Calu3 (cell line): ENCODE measurements around the gene OMP. TPM values are rescaled to one million over a fixed set of nuclear protein-coding genes. Genes with fewer than 3 reads are reported as not detected.
A peak's percentile ranks its signal among the peaks of the same experiment; 100 is the strongest.

ENCODE experiments used
- BruUV-seq: library from RNA; stranded (reverse); fragments of 400-500 nt; replicated peaks from 2 replicates; lab custom pipeline; 2021; lab: Mats Ljungman, UMichigan
- CTCF ChIA-PET: fragments of 300-600 bp; sonication (Branson Sonifier 250); formaldehyde crosslinking; loops from one replicate; lab custom pipeline; 2022; ENCODE audit warnings: antibody characterized with exemption; lab: Charles Lee
- DNase-seq: peaks from one replicate; pipeline ENCODE4 v3.0.0; 2022
- H3K27ac Mint-ChIP-seq: one replicate; pipeline ENCODE4 v1.8.0; 2022; ENCODE audit warnings: mixed read lengths; ENCODE audit not compliant: unreplicated experiment
- H3K27me3 Mint-ChIP-seq: one replicate; pipeline ENCODE4 v1.8.0; 2022; ENCODE audit warnings: mixed read lengths; ENCODE audit not compliant: unreplicated experiment
- H3K36me3 Mint-ChIP-seq: one replicate; pipeline ENCODE4 v1.8.0; 2022; ENCODE audit warnings: mild to moderate bottlenecking, moderate library complexity, mixed read lengths; ENCODE audit not compliant: insufficient read depth, unreplicated experiment
- H3K4me1 Mint-ChIP-seq: one replicate; pipeline ENCODE4 v1.8.0; 2022; ENCODE audit warnings: mild to moderate bottlenecking, low read depth, mixed read lengths; ENCODE audit not compliant: unreplicated experiment
- H3K4me3 Mint-ChIP-seq: one replicate; pipeline ENCODE4 v1.8.0; 2022; ENCODE audit warnings: mild to moderate bottlenecking, low read depth, moderate library complexity, mixed read lengths; ENCODE audit not compliant: unreplicated experiment
- H3K9me3 Mint-ChIP-seq: one replicate; pipeline ENCODE4 v1.8.0; 2022; ENCODE audit warnings: low read depth, mixed read lengths; ENCODE audit not compliant: unreplicated experiment
- intact Hi-C: fragments of 100-400 bp; cut with micrococcal nuclease; formaldehyde crosslinking; loops from one replicate; pipeline ENCODE4 v1.10.0; 2022; ENCODE audit not compliant: unreplicated experiment
- total RNA-seq: library from RNA; stranded (reverse); gene quantifications from 2 replicates; pipeline ENCODE4 v1.2.3, GENCODE V29; 2022
- TF ChIP-seq, protein P1 (sequence below): fragments of 200-600 bp; IDR thresholded peaks from one replicate; pipeline ENCODE4 v1.8.0; 2022; ENCODE audit warnings: antibody characterized with exemption; ENCODE audit not compliant: unreplicated experiment

OMP gene
- total RNA-seq, 1 experiment from 2014 or later: 1.1 TPM

DNA sequence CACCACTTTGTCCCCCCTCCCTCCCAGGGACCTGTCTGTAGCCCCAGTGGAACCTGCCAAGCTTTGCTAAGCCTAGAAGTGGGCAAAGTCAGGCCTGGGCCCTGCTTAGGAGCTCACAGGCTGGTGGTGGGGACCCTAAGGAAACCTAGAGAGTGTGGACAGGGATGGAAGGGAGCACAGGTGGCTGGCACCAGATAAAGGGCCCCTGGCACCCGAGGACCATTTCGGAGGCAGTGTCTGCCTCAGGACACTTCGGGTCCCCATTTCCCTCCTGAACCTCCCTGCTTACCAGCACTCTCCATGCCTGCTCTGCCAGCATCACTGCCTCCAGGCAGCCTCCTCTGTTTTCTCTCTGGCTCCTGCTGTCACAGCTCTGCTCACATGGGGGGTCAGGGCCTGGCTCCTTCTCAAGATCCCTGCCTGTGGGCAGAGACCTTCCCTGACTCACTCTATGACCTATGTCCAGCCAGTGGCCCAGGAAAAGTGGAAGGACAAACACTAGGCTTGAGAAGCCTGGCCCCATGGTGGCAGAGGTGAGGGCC lies 13.6 kb upstream of the OMP start:
- TF ChIP-seq, protein P1, sequence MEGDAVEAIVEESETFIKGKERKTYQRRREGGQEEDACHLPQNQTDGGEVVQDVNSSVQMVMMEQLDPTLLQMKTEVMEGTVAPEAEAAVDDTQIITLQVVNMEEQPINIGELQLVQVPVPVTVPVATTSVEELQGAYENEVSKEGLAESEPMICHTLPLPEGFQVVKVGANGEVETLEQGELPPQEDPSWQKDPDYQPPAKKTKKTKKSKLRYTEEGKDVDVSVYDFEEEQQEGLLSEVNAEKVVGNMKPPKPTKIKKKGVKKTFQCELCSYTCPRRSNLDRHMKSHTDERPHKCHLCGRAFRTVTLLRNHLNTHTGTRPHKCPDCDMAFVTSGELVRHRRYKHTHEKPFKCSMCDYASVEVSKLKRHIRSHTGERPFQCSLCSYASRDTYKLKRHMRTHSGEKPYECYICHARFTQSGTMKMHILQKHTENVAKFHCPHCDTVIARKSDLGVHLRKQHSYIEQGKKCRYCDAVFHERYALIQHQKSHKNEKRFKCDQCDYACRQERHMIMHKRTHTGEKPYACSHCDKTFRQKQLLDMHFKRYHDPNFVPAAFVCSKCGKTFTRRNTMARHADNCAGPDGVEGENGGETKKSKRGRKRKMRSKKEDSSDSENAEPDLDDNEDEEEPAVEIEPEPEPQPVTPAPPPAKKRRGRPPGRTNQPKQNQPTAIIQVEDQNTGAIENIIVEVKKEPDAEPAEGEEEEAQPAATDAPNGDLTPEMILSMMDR: no peak
- no peak for DNase-seq
- no peaks in the 10 kb centered on the region for H3K9me3 Mint-ChIP-seq
- peaks cover 60% of the 10 kb centered on the region for H3K4me1 Mint-ChIP-seq
- peak overlapping the region; percentile 70 for H3K27ac Mint-ChIP-seq
- BruUV-seq: no TSS peak
- CTCF ChIA-PET: interaction anchor here (1.2 to 4.0 kb wide), 3 partner anchors 16 to 26 kb away, joined by 4 to 71 read pairs (median 9); no protein-coding TSS in a partner anchor
- no peaks in the 10 kb centered on the region for H3K27me3 Mint-ChIP-seq
- intact Hi-C loops: loop anchor here (2.0 kb wide), 1 partner anchor 14 kb away; no protein-coding TSS in a partner anchor
- no peak overlapping the region for H3K4me3 Mint-ChIP-seq
- peaks cover 13% of the 10 kb centered on the region for H3K36me3 Mint-ChIP-seq

DNA sequence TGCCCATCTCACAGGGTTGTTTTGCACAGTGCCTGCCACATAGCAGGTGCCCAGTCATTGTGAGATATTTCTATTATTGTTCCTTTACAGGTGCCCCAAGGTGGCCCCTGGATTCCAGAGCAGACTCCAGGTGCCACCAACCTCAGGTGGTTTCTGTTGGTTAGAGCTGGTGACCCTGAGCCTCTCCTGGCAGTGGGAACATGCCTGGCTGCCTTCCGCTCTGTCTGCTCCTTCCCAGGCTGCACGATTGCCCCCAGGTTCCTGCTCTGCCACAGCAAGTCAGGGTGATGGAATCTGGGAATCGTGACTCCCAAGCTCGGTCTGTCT lies 12.6 kb upstream of the OMP start:
- Mint-ChIP-seq H3K36me3 (peaks cover 13% of the 10 kb centered on the region), H3K27ac (no peak overlapping the region), H3K4me3 (no peak overlapping the region), H3K9me3 (no peaks in the 10 kb centered on the region), H3K4me1 (peaks cover 60% of the 10 kb centered on the region), H3K27me3 (no peaks in the 10 kb centered on the region)
- no TSS peak for BruUV-seq
- DNase-seq: no peak
- CTCF ChIA-PET: interaction anchor here (1.6 to 4.0 kb wide), 7 partner anchors 15 to 63 kb away, joined by 7 to 97 read pairs (median 23); partner anchors contain the start of gene CAPN5
- intact Hi-C loops: no loop called here
- TF ChIP-seq, protein P1: no peak

DNA sequence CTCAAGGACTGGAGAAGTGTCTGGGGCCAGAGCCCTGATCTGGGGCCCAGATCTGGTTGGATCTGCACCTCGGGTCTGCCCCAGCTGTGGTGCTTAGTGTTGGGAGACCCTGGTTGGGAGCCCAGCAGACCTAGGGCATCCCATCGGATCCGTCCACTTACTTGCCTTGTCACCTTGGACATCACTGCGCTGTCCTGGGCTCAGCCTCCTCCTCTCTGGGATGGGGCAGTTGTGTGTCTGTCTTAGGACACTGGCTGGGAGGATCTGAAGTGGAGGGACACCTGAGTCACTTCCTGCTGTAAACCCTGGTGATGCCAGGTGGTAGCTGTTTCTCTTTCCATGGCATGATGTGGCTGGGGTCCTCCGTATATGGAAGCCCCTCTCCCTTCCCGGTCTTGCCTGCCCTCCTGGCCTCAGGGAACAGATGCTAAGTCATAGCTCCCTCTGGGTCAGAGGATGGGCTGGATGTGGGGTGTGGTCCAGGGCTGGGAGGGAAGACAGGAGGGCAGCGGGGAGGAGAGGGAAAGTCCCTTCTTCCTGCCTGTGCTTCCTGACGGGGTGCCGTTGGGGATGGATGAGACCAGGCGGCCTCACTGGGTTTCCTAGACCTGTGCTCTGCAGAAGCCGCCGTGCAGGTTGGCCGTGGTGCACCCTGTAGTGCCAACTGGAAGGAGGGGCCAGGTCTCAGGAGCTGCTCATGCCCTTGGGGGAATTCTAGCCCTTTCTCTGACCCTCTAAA lies 12.1 kb upstream of the OMP start:
- no peaks in the 10 kb centered on the region for H3K27me3 Mint-ChIP-seq
- peaks cover 13% of the 10 kb centered on the region for H3K36me3 Mint-ChIP-seq
- BruUV-seq: no TSS peak
- H3K4me1 Mint-ChIP-seq: peaks cover 57% of the 10 kb centered on the region
- no peak overlapping the region for H3K4me3 Mint-ChIP-seq
- intact Hi-C loops: loop anchor here (1.0 kb wide), 3 partner anchors 27 to 170 kb away; no protein-coding TSS in a partner anchor
- TF ChIP-seq, protein P1: no peak
- no peak for DNase-seq
- H3K27ac Mint-ChIP-seq: no peak overlapping the region
- CTCF ChIA-PET: interaction anchor here (0.9 to 4.0 kb wide), 18 partner anchors 8 to 170 kb away, joined by 3 to 97 read pairs (median 8); partner anchors contain the start of gene CAPN5
- no peaks in the 10 kb centered on the region for H3K9me3 Mint-ChIP-seq

DNA sequence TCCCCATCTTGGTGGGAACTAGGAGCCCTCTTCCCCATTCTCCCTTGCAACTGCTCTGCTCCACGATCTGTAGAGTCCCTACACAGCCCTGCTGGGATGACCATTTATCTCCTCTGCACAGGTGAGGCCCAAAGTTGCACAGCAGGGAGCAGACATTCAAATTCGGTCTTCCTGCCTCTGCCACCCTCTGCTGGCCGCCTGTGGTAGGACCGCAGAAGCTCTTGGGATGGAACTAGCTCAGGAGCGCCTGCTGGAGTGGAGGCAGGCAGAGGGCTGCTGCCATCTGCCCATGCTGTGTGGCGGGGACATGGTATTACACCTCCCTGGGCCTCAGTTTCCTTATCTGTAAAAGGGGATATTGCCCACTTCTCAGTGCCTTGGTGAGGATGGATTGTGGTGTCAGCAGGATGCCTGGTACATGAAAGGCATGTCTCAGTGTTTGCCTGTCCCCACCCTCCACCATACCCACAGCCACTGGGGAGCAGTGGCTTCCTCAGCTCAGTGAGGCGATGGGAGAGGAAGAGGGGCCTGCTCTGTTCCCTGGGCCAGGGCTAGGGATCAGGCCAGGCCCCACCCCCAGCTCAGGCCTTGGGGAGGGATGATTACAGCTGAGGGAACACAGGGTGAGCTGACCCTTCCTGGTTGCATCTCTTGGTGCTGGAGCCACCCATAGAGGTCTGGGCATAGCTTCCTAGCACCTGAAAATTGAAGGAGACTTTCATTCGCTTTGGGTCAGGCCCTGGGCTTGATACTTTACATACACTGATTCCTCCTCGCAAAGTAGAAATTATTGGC lies 11.3 kb upstream of the OMP start:
- H3K27ac Mint-ChIP-seq: no peak overlapping the region
- BruUV-seq: no TSS peak
- no peaks in the 10 kb centered on the region for H3K9me3 Mint-ChIP-seq
- CTCF ChIA-PET: interaction anchor here (0.6 to 4.0 kb wide), 22 partner anchors 9 to 694 kb away, joined by 3 to 97 read pairs (median 7); partner anchors contain the start of gene CAPN5
- peaks cover 13% of the 10 kb centered on the region for H3K36me3 Mint-ChIP-seq
- DNase-seq: peak; percentile 89
- no peak overlapping the region for H3K4me3 Mint-ChIP-seq
- intact Hi-C loops: loop anchor here (1.0 kb wide), 3 partner anchors 28 to 171 kb away; no protein-coding TSS in a partner anchor
- H3K4me1 Mint-ChIP-seq: peaks cover 56% of the 10 kb centered on the region
- no peaks in the 10 kb centered on the region for H3K27me3 Mint-ChIP-seq
- TF ChIP-seq, protein P1: peak; percentile 95
